ENCODE data around the gene SLC34A1. TPM values are rescaled to one million over a fixed set of nuclear protein-coding genes. Genes with fewer than 3 reads are reported as not detected.

SLC34A1 gene
- total and polyA plus RNA-seq, 2 of the 4 experiments (the other 2 are of a cell fraction), result not detected

DNA sequence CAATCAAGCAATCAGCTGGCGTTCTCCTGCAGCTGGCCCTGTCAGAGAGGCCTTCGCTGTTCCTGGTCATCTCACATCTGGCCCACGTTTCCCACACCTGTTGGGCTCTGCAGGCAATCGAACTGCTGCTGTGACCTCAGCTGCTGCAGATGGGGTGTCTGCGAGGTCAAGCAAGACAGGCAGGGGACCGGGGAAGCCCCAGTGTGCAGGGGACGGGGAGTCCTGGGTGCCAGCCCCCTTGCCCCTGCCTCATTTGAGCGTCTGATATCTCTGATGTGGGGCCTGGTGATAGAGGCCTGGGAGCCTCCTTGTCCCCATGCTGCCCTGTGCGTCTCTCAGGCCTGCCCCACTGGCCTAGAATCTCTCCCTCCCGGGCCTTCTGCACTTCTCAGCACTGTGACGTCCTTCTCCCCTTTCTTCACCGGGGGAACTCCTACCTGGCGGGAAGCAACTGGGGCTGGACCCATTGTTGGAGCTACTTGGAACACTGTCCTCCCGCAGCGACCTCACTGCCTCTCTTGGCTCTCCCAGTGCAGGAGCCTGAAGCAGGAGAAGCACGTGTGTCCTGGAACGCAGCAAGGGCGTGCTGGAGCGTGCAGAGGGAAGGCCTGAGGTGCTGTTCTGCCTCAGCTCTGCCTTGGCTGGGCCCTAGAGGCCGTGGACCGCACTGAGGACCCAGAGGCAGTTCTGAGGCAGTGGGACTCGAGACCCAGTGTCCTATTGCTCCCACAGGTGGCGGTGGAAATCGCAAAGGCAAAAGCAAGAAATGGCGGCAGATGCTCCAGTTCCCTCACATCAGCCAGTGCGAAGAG is 46.1 kb downstream of the SLC34A1 start (continued):
- TF ChIP-seq FOS (IDR thresholded peaks at IDR 0.05; ENCODE audit: low read depth, low read length), result no peak

- Histone ChIP-seq H3K14ac (replicated peaks; ENCODE audit: low read depth, low read length) (no peak overlapping the region), H2AK5ac (ENCODE audit: low read depth, low read length) (no peak overlapping the region), H3K4me2 (ENCODE audit: low read depth, low read length) (no peak overlapping the region), H4K20me1 (ENCODE audit: insufficient read depth, low read length) (peaks cover 29% of the 10 kb centered on the region), H4K91ac (ENCODE audit: insufficient read depth, low read depth, low read length) (no peak overlapping the region), H3K4ac (ENCODE audit: low read depth, low read length) (no peak overlapping the region), H2AK9ac (replicated peaks; ENCODE audit: low read depth, low read length, poor library complexity) (peak overlapping the region; percentile 24), H3K23ac (ENCODE audit: low read depth, low read length) (no peak overlapping the region), H3K9ac (ENCODE audit: low read depth, low read length) (no peak overlapping the region), H4K5ac (ENCODE audit: low read depth, low read length) (no peak overlapping the region), H3K18ac (ENCODE audit: low read depth, low read length) (no peak overlapping the region), H3K79me1 (ENCODE audit: low read depth in 1 of 2, low read length in 2 of 2) (peaks cover 13 to 44% of the 10 kb centered on the region in 2 experiments), H3K4me3 (ENCODE audit: insufficient read depth, low read depth, low read length) (no peak overlapping the region), H3K9me1 (ENCODE audit: insufficient read depth, low read length) (peaks cover 6% of the 10 kb centered on the region; the same call in 1 of the 2 replicates), H2AFZ (replicated peaks; ENCODE audit: low read length, poor library complexity) (no peak overlapping the region), H3K9me3 (ENCODE audit: control insufficient read depth, insufficient read depth, low read length) (no peaks in the 10 kb centered on the region), H2BK15ac (ENCODE audit: low read depth, low read length) (no peak overlapping the region), H3K36me3 (ENCODE audit: control insufficient read depth, insufficient read depth, low read length) (peaks cover 37% of the 10 kb centered on the region), H3K27me3 (ENCODE audit: control insufficient read depth, insufficient read depth, low read length) (no peaks in the 10 kb centered on the region), H3K27ac (ENCODE audit: insufficient read depth, low read length) (no peak overlapping the region), H4K8ac (ENCODE audit: low read depth in 2 of 2, low read length in 2 of 2) (no peak overlapping the region), H2BK20ac (ENCODE audit: low read depth, low read length) (no peak overlapping the region), H3K4me1 (ENCODE audit: control insufficient read depth, insufficient read depth, low read length) (peaks cover 10% of the 10 kb centered on the region), H3K56ac (ENCODE audit: extremely low read depth, insufficient read depth, low read length) (no peak overlapping the region), H2BK120ac (ENCODE audit: low read depth, low read length) (no peak overlapping the region), H2BK5ac (ENCODE audit: low read depth, low read length, poor library complexity, severe bottlenecking) (no peak overlapping the region)
- no peak for TF ChIP-seq USF2 (IDR thresholded peaks at IDR 0.05; ENCODE audit: low read depth, low read length)
- DNase-seq (no peak), ATAC-seq (ENCODE audit: low read depth) (no peak)
- POLR2A ChIA-PET (ENCODE audit: unreplicated experiment), result no interaction called here
- 100% methylated on average over 1 of the region's 7 CpGs; no CpG with 5 or more reads in 1 of the 2 experiments for WGBS, 2 experiments (ENCODE audit: extremely low coverage in 2 of 2, insufficient read length in 1 of 2)
- CTCF ChIA-PET, result no interaction called here
- dilution Hi-C loops (cut with HindIII; ENCODE audit: low sequenced_read_pairs, unreplicated experiment) (no loop called here), in situ Hi-C loops (cut with MboI; ENCODE audit: low sequenced_read_pairs) (no loop called here), intact Hi-C loops (cut with micrococcal nuclease) (no loop called here)
- BruUV-seq (replicated peaks), result no TSS peak
Observed at GRCh38 chr5:177430972-177431316, 46.7 kb downstream of the SLC34A1 start.

Measured in IMR-90 (cell line).